NCI-H82 (cell line): ENCODE measurements around the gene CLDN7.
A peak's percentile ranks its signal among the peaks of the same experiment; 100 is the strongest.

Experiments used
- DNase-seq: peaks from one replicate; lab custom pipeline; 2025; lab: John Stamatoyannopoulos, UW

Gene CLDN7

DNA sequence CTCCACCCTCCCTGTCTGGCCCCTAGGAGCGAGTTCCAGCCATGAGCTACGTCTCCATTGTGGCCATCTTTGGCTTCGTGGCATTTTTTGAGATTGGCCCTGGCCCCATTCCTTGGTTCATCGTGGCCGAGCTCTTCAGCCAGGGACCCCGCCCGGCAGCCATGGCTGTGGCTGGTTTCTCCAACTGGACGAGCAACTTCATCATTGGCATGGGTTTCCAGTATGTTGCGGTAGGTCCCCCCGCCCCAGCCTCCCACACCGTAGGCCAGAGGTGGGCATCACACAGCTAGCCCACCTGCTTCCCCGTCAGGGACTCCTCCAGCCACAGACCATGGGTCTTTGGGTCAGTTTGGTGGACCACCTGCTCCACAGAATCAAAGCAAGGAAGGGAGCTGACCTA is 23.4 kb upstream of the CLDN7 start:
- DNase-seq, result no peak

DNA sequence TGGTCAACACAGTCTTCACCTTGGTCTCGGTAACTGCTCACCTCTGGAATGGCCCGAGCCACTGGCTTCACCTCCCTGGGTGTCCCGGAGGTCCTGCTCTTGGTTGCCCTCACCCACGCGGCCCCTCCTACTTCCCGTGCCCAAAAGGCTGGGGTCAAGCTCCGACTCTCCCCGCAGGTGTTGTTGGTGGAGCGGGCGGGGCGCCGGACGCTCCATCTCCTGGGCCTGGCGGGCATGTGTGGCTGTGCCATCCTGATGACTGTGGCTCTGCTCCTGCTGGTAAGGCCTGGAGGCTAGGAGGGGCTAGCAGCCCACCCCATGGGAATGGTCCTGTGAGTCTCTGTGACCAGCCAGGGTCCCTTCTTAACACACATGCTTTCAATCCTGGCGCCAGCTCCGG is 22.6 kb upstream of the CLDN7 start:
- DNase-seq, result no peak

DNA sequence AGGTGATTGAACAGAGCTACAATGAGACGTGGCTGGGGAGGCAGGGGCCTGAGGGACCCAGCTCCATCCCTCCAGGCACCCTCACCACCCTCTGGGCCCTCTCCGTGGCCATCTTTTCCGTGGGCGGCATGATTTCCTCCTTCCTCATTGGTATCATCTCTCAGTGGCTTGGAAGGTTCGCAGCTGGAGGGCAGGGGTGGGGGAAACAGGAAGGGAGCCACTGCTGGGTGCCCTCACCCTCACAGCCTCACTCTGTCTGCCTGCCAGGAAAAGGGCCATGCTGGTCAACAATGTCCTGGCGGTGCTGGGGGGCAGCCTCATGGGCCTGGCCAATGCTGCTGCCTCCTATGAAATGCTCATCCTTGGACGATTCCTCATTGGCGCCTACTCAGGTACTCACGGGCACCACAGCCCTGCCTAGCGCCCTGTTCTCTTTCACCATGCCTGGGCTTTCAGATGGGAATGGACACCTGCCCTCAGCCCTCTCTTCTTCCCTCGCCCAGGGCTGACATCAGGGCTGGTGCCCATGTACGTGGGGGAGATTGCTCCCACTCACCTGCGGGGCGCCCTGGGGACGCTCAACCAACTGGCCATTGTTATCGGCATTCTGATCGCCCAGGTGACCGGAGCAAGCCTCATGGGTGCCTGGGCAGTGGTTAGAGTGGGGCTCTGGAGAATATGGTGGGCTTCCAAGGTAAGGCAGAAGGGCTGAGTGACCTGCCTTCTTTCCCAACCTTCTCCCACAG is 21.4 kb upstream of the CLDN7 start:
- DNase-seq, result no peak

DNA sequence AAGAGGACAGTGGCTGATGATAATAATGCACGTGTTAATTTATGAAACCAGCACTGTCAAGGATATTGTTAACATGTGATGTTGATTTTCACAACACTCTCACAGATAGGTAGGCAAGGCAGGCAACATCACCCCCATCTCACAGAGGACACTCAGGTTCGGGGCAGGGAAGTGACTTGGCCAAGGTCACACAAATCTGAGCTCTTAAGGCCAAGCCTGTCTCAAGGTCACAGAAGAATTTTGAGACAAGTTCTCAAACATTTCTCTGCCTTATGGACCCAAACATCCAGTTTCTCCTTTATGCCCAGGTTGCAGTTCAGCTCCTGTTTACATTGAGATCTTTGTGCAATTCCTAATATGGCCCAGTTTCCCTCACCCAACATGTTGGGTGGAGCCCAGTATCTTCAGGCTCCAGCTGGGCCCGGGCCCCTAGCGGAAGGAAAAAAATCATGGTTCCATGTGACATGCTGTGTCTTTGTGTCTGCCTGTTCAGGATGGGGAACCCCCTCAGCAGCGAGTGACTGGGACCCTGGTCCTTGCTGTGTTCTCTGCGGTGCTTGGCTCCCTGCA is 20.6 kb upstream of the CLDN7 start:
- no peak for DNase-seq

DNA sequence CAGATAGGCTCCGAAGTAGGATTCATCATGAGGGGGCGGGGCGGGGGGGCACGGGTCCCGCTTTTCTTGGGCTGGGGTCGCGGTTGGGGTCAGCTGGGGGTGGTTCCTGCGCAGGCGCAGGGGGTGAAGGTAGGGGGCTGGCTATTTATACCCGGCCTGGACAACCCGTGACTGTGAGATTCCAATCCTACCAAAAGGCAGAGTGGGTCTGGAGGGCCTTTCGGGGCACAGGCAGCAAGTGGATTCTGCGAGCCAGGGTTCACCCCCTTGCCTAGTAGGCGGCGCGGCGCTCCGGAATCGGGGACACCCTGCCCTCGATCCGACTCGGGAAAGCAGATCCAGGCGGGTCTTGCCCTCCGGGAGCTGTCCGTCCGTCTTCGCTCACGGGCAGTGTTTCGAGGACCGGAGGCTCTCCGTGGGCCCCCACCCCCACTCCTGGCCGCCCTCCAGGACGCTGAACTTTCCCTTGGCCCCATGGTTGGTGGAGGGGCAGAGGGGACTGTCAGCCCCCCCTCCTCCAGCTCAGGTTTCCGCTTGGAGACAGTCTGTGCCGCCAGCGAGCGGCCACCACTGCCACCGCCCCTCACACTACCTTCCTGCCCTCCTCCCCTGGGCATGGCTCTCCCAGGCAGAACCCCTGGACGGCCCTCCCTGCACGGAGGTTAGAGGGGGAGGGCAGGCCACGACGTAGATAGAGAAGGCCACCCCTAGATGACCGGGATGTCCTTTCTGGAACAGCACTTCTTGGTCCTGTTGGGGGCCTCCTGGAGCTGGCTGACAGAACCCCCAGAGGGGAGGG is 19.9 kb upstream of the CLDN7 start:
- peak; percentile 63 for DNase-seq

DNA sequence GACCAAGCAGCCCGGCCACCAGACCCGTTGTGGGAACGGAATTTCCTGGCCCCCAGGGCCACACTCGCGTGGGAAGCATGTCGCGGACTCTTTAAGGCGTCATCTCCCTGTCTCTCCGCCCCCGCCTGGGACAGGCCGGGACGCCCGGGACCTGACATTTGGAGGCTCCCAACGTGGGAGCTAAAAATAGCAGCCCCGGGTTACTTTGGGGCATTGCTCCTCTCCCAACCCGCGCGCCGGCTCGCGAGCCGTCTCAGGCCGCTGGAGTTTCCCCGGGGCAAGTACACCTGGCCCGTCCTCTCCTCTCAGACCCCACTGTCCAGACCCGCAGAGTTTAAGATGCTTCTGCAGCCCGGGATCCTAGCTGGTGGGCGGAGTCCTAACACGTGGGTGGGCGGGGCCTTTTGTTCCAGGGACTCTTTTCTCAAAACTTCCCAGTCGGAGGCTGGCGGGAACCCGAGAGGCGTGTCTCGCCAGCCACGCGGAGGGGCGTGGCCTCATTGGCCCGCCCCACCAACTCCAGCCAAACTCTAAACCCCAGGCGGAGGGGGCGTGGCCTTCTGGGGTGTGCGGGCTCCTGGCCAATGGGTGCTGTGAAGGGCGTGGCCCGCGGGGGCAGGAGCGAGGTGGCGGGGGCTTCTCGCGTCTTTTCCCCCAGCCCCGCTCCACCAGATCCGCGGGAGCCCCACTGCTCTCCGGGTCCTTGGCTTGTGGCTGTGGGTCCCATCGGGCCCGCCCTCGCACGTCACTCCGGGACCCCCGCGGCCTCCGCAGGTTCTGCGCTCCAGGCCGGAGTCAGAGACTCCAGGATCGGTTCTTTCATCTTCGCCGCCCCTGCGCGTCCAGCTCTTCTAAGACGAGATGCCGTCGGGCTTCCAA is 19.0 kb upstream of the CLDN7 start, which contains the start of gene SLC2A4:
Gene SLC2A4 (plus strand): TSS at position 645 of the 879 bp plus-strand sequence. CDS start 217 bp downstream, at position 862.
- peak; percentile 100 for DNase-seq

DNA sequence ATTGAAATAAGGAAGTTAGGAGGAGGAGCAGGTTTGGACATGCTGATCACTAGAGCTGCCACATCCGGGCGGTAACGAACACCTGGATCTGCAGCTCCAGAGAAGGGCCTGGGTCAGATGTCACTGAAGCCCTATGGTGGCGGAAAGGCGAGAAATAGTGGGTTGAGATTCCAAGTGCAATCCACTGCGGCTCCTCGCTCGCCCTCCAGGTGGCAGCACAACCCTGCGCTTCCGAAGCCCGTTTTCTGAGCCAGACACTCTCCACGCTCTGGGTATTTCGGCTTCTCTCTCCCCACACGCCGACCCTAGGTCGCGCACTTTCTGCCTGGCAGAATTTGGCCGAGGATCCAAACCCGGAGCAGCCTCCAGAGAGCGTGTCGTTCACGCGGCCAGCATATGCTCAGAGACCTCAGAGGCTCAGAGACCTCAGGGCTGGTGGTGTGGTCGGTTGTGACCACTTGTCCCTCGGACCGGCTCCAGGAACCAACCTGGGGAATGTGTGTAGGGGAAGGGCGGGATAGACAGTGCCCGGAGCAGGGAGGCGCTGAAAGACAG is 18.3 kb upstream of the CLDN7 start:
- peak; percentile 95 for DNase-seq

DNA sequence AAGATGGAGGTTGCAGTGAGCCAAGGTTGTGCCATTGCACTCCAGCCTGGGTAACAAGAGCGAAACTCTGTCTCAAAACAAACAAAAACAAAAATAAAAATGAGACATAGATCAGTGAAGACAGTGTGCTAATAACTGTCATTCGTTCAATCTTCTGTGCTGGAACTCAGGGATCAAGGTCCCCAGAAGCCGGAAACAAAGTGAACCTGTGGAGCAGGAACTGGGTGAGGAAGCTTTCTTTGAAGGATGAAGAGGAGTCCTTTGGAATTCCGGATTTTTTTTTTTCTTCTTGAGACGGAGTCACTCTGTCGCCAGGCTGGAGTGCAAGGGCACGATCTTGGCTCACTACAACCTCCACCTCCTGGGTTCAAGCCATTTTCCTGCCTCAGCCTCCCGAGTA is 17.2 kb upstream of the CLDN7 start:
- DNase-seq, result no peak

DNA sequence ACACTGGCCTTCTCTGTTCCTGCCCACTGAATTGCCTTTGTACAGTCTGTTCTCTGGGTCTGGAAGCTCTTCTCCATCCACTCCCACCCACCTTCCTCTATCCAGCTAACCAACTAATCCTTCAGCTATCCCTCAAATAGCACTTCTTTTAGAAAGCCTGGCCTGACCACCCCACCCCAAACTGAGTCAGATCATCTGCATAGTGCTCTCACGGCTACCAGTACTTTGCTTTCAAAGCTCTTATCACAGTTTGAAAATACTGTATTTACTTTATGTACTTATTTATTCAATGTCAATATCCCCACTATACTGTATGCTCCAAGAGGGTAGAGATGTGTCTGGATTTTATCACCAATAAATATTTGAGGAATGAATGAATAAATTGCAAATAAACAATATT is 4.5 kb upstream of the CLDN7 start:
- DNase-seq, result no peak

DNA sequence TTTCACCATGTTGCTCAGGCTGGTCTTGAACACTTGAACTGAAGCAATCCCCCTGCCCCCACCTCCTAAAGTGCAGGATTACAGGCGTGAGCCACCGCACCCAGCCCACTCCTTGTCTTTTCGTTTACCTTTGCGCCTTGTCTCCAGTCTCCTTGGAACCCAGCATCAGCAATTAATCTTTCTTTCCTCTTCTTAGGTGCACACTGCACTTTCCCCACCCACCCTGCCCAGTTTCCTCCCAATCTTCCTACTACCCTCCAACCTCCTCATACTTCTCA is 1.5 kb upstream of the CLDN7 start:
- peak; percentile 55 for DNase-seq

DNA sequence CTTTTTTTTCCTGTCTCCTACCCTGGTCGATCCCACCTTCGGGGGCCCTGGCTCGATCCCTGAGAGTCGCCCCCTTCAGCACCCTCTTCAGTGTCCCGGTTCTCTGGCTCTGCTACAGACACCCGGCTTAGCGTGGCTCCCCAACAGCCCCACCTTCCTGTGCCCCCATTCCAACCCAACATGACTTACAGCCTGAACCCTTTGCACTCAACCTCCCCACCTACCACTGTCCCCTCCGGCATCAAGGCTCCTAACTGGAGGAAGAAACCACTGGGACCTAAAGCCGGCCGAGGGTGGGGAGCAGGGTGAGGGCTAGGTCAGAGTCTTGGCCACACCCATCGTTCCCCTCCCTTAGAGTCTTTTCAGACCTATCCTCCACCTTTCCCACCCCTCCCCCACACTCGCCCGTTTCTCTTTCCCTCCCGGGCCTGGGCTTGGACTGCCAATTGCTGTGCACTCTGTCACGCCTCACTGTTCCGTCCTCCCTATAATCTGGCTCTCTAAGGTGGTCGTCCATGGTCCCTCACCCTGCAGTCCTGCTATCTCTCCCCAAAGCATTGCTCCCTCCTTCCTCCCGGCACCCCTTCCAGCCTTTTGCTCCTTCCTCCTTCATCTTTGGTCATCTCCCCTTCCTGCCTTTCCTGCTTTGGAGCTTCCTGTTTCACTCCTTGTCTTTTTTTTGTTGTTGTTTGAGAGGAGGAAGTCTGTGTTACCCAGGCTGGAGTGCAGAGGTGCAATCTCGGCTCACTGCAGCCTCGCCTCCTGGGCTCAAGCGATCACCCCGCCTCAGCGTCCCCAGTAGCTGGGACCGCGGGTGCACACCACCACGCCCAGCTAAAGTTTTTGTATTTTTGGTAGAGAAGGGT is 890 bp upstream of the CLDN7 start:
- DNase-seq, result peak; percentile 68

DNA sequence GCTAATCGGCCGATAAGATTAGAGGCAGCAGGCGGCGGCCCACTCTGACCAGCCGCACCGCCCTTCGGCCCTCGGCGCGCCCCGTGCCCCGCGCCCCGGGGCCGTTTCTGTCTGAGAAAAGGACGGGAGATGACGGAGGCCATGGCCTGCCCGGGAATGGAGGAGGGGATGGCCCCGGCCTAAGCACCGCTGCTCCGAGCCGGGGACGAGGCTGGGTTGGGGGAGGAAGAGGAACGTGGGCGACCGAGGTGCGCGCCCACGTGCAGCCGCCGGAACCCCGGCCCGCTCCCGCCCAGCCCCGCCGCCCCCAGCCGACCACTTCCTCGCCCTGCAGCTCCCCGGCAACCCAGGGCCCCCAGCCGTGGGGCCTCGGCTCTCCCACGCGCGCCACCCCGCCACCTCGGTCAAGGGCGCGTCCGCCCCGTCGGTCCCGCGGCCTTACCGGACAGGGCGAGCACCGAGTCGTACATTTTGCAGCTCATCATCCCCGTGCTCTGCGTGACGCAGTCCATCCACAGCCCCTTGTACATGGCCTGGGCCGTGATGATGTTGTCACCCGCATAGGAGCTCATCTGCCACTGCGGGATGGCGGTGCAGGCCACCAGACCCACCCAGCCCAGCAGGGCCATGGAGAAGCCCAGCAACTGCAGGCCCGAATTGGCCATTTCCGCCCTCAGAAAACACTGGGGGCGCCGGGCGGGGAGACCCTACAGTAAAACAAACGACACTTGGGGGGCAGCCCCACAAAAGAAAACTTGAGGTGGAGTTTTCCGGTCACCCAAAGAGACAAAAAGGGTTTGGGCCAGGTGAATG is 693 bp downstream of the CLDN7 start:
- DNase-seq, result no peak

DNA sequence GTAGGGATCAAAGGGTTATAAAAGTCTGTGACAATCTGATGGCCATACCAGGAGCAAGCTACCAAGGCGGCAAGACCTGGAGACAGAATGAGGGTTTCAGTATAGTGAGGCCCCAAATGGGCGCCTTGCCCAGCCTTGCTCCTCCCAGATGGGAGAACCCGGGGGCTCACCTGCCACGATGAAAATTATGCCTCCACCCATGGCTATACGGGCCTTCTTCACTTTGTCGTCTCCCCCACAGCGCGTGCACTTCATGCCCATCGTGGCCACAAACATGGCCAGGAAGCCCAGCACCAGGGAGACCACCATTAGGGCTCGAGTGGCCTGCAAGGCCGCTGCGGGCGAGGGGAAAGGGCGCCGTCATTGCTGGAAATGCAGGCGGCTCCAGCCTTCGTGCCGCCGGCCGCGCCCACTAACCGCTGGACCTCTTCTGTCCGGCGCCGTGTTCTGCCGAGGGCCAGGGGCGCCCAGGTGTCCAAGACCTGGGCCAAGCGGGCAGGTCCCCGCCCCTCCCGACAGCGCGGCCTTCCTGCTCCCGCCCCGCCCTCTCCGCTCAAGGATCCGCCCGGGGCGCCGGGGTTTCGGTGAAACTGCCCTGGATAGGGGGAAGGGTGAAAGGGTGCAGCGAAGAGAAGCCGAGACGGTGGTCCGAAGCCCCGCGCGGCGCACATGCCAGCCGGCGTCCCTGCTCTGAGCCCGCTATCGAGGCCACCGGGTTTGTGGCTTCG is 1.5 kb downstream of the CLDN7 start:
- peak; percentile 47 for DNase-seq

DNA sequence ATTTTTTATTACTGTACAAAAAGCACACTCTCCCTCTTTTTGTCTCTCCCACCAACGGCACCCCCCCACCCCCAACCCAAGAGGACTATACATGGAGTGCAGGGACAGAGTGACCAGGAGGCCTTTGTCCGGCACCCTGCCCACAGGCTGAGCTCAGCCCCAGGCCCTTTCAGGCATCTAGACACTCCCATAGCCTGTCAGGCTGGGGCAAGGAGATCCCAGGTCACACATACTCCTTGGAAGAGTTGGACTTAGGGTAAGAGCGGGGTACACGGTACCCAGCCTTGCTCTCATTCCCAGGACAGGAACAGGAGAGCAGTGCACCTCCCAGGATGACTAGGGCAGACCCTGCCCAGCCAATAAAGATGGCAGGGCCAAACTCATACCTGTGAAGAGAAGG is 2.1 kb downstream of the CLDN7 start:
- DNase-seq, result no peak

DNA sequence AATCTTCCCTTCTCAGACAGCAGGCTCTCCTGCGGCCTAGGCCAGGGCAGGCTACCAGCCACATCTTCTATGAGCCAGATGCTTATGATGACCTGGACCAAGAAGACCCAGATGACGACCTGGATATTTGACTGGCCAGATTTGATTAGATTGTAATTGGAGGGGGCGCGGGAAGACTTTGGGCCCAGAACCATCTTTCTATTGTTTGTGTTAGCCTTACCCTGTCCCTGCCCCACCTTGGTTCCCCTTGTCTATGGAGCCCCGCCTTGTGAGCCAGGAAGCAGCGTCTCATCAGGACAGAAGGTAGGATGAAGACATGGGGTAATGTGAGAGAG is 2.8 kb downstream of the CLDN7 start:
- DNase-seq, result no peak

DNA sequence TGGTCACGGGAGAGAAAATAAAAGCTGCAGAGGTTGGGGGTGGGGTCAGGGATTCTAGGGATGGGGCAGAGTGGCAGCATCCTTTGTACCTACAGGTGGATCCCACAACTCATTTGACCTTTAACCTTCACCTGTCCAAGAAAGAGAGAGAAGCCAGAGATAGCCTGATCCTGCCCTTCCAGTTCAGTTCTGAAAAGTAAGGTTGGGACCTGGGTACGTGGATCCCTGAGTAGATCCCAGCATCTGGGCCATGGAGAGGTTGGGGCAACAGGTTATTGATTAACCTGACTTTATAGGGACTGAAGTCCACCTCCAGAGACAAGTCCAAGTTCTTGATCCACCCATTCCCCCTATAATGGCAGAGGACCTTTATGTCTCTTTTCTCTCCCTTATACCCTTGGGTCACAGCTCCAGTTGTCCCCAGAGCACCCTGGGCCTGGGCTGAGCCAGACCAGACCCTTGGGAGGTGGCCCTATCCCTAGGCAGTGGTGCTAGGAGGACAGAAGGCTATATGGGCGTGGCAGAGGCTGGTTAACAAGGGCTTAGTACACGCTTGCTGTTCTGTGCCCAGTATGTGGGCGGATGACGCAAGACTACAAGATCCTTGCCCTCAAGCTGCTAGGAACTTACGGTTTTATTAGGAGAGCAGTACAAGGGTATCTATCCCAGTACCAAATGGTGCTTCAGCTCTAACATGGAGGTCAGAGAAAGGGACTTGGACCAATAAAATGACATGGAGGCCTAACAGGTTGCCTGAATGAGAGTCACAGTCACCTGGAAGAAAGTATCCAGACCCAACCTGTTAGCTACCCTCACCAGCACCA is 3.3 kb downstream of the CLDN7 start:
- DNase-seq, result no peak

DNA sequence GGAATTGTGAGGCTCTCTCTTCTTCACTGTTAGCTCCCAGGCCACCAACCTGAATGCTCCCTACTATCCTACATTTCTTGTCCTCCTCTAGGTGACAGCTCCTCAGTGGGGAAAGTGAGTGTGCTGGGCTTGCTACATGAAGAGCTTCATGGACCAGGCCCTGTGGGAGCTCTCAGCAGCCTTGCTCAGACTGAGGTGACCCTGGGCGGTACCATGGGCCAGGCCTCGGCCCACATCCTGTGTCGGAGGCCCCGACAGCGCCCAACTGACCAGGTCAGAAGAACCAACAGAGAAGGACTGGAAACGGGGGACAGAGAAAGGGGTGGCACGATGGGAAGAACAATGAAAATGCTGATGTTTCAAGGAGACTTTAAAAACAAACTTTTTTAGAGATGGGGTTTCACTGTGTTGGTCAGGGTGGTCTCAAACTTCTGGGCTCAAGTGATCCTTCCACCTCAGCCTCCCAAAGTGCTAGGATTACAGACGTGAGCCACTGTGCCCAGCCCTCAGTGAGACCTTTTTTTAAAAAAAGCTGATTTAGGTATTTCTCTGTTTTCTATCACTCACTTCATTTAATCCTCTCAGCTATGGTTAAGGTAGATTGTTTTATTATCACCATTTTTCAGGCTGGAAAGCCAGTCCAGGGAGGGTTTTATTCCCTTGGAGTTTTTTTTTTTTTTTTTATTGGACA is 5.4 kb downstream of the CLDN7 start:
- no peak for DNase-seq

DNA sequence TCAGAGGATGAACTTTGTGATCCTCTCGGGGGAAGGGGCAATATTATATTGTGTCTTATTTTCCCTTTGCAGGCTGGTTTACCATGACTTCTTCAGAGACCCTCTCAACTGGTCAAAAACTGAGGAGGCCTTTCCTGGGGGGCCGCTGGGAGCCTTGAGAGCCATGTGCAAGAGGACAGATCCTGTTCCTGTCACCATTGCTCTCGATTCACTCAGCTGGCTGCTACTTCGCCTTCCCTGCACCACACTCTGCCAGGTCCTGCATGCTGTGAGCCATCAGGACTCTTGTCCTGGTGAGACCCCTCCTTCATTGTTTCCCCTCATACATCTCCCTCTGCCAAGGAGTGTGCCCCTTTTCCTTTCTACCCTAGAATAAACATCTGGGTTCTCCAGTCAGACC is 7.8 kb downstream of the CLDN7 start:
- DNase-seq, result no peak
